ELR (cell line): ENCODE results near the gene SYT12.
"Not testable (repeated sequence)": the region's sequence is repeated elsewhere in the genome, so short reads cannot be mapped to it uniquely, and the experiment has no call there.

Experiments used
- DNase-seq: peaks from one replicate; pipeline ENCODE4 v3.0.0-alpha.2; 2015; ENCODE audit warnings: low read depth

Gene SYT12, protein sequence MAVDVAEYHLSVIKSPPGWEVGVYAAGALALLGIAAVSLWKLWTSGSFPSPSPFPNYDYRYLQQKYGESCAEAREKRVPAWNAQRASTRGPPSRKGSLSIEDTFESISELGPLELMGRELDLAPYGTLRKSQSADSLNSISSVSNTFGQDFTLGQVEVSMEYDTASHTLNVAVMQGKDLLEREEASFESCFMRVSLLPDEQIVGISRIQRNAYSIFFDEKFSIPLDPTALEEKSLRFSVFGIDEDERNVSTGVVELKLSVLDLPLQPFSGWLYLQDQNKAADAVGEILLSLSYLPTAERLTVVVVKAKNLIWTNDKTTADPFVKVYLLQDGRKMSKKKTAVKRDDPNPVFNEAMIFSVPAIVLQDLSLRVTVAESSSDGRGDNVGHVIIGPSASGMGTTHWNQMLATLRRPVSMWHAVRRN

GRCh38 chr11:67022961-67023956, at the start of gene SYT12:
Gene SYT12 (plus strand): TSS chr11:67023134. CDS start chr11:67030145, 7,011 bp downstream.
- no peak for DNase-seq

- DNase-seq = no peak
These were observed 48.9 kb upstream of the SYT12 start for GRCh38 chr11:66973956-66974580.

- no peak for DNase-seq
These were observed 48.1 kb upstream of the SYT12 start, which contains the start of gene C11orf86 for GRCh38 chr11:66974724-66975404. Gene C11orf86 (plus strand): TSS chr11:66975304. CDS start chr11:66975363, 59 bp downstream.

DNA sequence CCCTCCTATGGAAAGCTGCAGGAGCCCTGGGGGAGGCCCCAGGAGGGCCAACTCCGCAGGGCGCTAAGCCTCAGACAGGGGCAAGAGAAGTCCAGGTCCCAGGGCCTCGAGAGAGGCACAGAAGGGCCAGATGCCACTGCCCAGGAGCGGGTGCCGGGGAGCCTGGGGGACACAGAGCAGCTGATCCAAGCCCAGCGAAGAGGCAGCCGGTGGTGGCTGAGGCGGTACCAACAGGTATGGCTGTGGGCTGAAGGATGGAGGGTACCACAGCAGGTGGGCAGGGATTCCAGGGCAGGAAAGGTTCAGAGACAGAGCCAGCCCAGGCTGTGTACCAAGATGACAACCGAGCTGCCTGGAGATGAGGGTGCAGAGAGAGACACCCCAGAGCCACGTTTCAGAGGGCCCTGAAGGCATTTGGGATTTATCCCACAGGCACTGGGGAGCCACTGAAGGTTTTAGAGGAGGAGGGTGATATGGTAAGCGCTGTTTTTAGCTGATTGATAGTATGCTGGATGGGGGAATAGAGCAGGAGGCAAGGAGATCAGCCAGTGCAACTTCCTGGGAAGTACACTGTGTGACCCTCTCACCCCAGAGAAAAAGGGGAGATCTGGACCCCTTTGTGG, 47.4 kb upstream of the SYT12 start:
- DNase-seq = no peak

GRCh38 chr11:66976028-66976467, 46.9 kb upstream of the SYT12 start:
- peak; percentile 29 for DNase-seq

DNA sequence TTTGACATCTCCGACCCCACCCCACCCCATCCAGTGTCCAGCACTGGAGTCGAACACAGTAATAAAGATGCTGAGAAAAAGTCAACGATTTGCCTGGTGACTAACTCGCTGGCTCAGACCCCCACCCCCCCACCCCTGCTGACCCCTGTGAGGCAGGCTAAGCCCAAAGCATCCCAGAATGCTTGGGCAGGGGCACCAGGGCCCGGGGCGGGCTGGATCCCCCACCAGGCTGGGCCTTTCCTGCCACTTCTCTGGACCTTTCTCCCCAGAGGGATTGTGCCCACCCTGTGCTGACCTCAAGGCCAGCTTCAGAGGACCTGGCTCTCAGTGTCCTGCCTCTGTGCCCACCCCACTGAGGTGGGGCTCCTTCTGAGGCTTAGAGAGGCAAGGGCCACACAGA, 46.0 kb upstream of the SYT12 start:
- DNase-seq = no peak

GRCh38 chr11:66978229-66978628, 44.7 kb upstream of the SYT12 start:
- no peak for DNase-seq

- DNase-seq = no peak
These were observed 44.2 kb upstream of the SYT12 start for GRCh38 chr11:66978717-66979116.

DNA sequence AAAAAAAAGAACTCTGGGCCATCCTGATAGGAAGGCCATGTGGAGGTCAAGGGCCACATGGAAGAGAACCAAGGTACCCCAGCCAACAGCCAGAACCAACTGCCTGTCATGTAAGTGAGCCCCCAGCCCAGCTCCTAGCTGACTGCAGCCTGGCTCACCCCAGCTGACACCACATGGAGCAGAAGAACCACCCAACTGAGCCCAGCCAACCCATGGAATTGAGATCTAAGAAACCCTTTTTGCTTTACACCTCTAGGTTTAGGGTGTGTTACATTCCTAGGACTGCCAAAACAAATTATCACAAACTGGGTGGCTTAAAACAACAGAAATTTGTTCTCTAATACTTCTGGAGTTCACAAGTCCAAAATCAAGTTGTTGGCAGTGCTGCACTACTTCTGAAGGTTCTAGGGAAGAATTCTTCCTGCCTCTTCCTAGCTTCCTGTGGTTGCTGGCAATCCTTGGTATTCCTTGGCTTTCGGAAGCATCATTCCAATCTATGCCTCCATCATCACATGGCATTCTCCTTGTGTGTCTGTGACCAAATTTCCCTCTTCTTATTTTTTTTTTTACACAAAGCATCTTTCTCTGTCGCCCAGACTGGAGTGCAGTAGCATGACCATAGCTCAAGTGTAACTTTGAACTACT, 43.5 kb upstream of the SYT12 start:
- no peak for DNase-seq

GRCh38 chr11:66981976-66982578, 40.9 kb upstream of the SYT12 start:
- DNase-seq = peak; percentile 94

- no peak for DNase-seq
These were observed 39.5 kb upstream of the SYT12 start for GRCh38 chr11:66983275-66983924.

DNA sequence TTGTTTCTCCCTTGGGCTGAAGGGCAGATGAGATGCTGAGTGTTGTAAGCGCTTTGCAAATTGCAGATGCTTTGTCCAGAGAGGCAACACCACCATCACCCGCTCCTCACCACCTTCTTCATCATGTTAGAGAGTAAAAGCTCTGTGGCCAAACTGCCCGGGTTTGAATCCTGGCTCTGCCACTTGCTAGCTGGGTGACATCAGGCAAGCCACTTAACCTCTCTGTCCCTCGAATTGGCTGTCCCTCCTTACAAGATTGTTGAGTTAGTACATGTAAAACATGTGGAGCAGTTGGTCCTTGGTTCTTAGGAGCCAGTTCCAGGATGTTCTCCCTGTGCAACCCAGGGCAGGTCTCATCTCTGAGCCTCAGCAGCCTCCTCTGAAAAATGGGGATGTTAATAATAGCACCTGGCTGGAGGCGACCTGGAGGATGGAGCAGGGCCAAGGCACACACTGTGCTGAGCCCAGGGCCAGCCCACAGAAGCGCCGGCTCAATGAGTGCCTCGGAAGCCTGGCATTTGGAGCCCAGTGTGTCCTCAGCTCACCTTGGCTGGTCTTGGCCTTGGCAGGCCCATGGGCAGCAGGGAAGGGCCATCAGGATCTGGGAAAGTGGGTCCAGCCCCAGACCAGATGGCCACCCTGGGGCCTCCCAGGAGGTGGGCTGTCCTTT, 37.3 kb upstream of the SYT12 start:
- no peak for DNase-seq

GRCh38 chr11:66986178-66986545, 36.8 kb upstream of the SYT12 start:
- DNase-seq = no peak

GRCh38 chr11:66987158-66987620, 35.7 kb upstream of the SYT12 start:
- DNase-seq = no peak

- DNase-seq = no peak
These were observed 34.9 kb upstream of the SYT12 start for GRCh38 chr11:66987924-66988637.

DNA sequence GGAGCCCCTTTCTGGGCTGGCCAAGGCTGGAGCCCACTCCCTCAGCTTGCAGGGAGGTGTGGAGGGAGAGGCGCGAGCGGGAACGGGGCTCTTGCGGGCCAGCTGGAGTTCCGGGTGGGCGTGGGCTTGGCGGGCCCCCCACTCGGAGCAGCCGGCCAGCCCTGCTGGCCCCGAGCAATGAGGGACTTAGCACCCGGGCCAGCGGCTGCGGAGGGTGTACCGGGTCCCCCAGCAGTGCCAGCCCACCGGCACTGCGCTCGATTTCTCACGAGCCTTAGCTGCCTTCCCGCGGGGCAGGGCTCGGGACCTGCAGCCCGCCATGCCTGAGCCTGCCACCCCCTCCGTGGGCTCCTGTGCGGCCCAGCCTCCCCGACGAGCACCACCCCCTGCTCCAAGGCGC, 34.2 kb upstream of the SYT12 start:
- DNase-seq = not testable (repeated sequence)

GRCh38 chr11:66989360-66989759, 33.6 kb upstream of the SYT12 start:
- not testable (repeated sequence) for DNase-seq

- no peak for DNase-seq
These were observed 30.9 kb upstream of the SYT12 start for GRCh38 chr11:66992041-66992440.
